ENCODE results near the gene FSTL4.

Gene FSTL4

GRCh38 chr5:133251296-133252132, 360.8 kb downstream of the FSTL4 start:
- DNase-seq: no peak

GRCh38 chr5:133250527-133250926, 361.8 kb downstream of the FSTL4 start:
- no peak for DNase-seq

- DNase-seq: no peak
Observed at GRCh38 chr5:133249593-133249992, 362.7 kb downstream of the FSTL4 start.

GRCh38 chr5:133247881-133248624, 364.3 kb downstream of the FSTL4 start:
- DNase-seq: no peak

- DNase-seq: no peak
Observed at GRCh38 chr5:133247151-133247709, 365.1 kb downstream of the FSTL4 start.

GRCh38 chr5:133246376-133247150, 365.8 kb downstream of the FSTL4 start:
- DNase-seq: no peak

GRCh38 chr5:133246053-133246370, 366.3 kb downstream of the FSTL4 start:
- DNase-seq: no peak

GRCh38 chr5:133245191-133246052, 366.9 kb downstream of the FSTL4 start:
- no peak for DNase-seq

GRCh38 chr5:133244242-133244641, 368.1 kb downstream of the FSTL4 start:
- DNase-seq: no peak

- DNase-seq: no peak
Observed at GRCh38 chr5:133243196-133243595, 369.1 kb downstream of the FSTL4 start.

GRCh38 chr5:133242221-133242835, 370.0 kb downstream of the FSTL4 start:
- DNase-seq: no peak

- DNase-seq: no peak
Observed at GRCh38 chr5:133241179-133242092, 370.9 kb downstream of the FSTL4 start.

- DNase-seq: no peak
Observed at GRCh38 chr5:133240425-133241091, 371.8 kb downstream of the FSTL4 start.

GRCh38 chr5:133238426-133239205, 373.7 kb downstream of the FSTL4 start:
- DNase-seq: no peak

- DNase-seq: no peak
Observed at GRCh38 chr5:133236976-133237375, 375.4 kb downstream of the FSTL4 start.

GRCh38 chr5:133236541-133236951, 375.8 kb downstream of the FSTL4 start:
- DNase-seq: no peak

GRCh38 chr5:133235696-133236426, 376.5 kb downstream of the FSTL4 start:
- no peak for DNase-seq

- no peak for DNase-seq
Observed at GRCh38 chr5:133234911-133235310, 377.4 kb downstream of the FSTL4 start.
